NCI-H1105 treated with DMSO at 0.1 percent for 48 hours (cell line): Measurements from ENCODE around the gene PADI2.

Experiments used
- DNase-seq: peaks from one replicate; lab custom pipeline; 2025; lab: John Stamatoyannopoulos, UW

The PADI2 gene

DNA sequence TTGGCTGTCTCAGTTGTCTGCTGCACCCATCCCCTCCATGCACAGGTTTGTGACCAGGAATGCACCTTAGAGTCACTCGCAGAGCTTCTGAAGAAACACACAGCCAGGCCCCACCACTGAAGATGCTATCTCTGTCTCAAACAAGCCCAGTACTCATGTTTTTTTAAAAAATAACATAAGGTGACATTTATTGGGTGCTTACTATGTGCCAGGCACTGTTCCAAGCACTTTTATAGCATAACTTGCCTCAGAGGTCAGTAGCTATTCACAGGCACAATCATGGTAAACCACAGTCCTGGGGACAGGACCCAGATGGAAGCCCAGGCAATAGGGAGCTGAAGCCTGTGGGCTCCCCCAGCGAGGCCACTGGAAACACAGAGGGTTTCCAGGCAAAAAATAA lies 98.7 kb downstream of the PADI2 start:
- DNase-seq, result no peak

DNA sequence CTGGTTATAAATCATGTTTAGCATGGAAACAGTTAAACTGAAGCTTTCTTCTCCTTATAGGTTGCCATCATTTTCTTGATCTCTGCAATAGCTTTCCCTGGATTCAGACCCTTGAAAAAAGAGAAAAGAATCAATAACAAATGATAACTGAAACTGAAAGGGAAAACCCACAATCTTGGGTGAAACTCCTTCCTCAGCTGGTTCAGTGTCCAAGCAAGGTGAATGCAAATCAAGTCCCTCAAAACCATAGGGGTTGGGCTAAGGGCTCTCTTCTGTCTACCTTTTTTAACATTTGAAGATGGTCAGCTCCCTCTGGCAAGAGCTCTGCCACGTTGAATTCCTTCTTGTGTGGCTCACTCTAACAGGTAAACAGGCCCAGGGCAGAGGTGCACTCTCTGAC lies 100.4 kb downstream of the PADI2 start:
- DNase-seq, result no peak

DNA sequence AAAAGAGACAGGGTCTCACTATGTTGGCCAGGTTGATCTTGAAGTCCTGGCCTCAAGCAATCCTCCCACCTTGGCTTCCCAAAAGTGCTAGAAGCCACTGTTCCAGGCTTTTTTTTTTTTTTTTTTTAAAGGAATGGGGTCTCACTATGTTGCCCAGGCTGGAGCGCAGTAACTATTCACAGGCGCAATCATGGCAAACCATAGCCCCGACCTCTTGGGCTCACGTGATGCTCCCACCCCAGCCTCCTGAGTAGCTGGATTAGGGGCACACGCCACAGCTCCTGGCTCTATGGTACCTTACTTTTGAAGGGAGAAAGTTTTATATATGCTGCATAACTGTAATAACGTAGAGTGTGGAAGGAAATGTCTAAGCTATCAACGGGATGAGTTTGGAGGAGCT lies 101.8 kb downstream of the PADI2 start:
- no peak for DNase-seq
